OCI-LY1 (cell line): Measurements from ENCODE around the gene TMEM132C.

Experiments used
- H2AFZ ChIP-seq: fragments of 200-600 bp; sonication (generic), shearing (Covaris generic); 2 replicates; pipeline ENCODE4 v1.6.0; 2014; ENCODE audit warnings: antibody characterized with exemption, mild to moderate bottlenecking, low read length
- H3F3A ChIP-seq: fragments of 200-600 bp; sonication (generic), shearing (Covaris generic); 2 replicates; pipeline ENCODE4 v1.6.0; 2014; ENCODE audit warnings: mild to moderate bottlenecking, antibody characterized with exemption, low read length, moderate library complexity; ENCODE audit not compliant: insufficient read depth
- H3K27ac ChIP-seq: fragments of 200-600 bp; sonication (generic); 2 replicates; pipeline ENCODE4 v1.5.1; 2014; ENCODE audit warnings: low read length, mixed run types, mild to moderate bottlenecking, low read depth; ENCODE audit not compliant: poor library complexity, severe bottlenecking
- H3K27me3 ChIP-seq: fragments of 200-600 bp; sonication (generic); 2 replicates; pipeline ENCODE4 v1.6.0; 2014; ENCODE audit warnings: antibody characterized with exemption, mild to moderate bottlenecking, low read length, moderate library complexity; ENCODE audit not compliant: insufficient read depth
- H3K36me3 ChIP-seq: fragments of 200-600 bp; sonication (generic); 2 replicates; pipeline ENCODE4 v1.6.1; 2014; ENCODE audit warnings: mild to moderate bottlenecking, antibody characterized with exemption, low read length, moderate library complexity, mixed read lengths; ENCODE audit not compliant: insufficient read depth
- H3K4me1 ChIP-seq: fragments of 200-600 bp; sonication (generic); 2 replicates; pipeline ENCODE4 v1.5.1; 2014; ENCODE audit warnings: mild to moderate bottlenecking, low read length, moderate library complexity; ENCODE audit not compliant: insufficient read depth, severe bottlenecking
- H3K4me2 ChIP-seq: fragments of 200-600 bp; sonication (generic), shearing (Covaris generic); 2 replicates; pipeline ENCODE4 v1.6.1; 2014; ENCODE audit warnings: low read length
- H3K4me3 ChIP-seq: fragments of 200-600 bp; sonication (generic); 2 replicates; pipeline ENCODE4 v1.5.1; 2014; ENCODE audit warnings: low read length, low read depth, mild to moderate bottlenecking, mixed read lengths; ENCODE audit not compliant: poor library complexity, severe bottlenecking
- H3K79me2 ChIP-seq: fragments of 200-600 bp; shearing (Covaris generic); 2 replicates; pipeline ENCODE4 v1.6.1; 2016; ENCODE audit warnings: mixed run types, low read length, mixed read lengths; ENCODE audit not compliant: insufficient read depth
- H3K9ac ChIP-seq: fragments of 200-600 bp; sonication (generic), shearing (Covaris generic); 2 replicates; pipeline ENCODE4 v1.6.1; 2014; ENCODE audit warnings: mild to moderate bottlenecking, low read length, mixed read lengths
- H3K9me2 ChIP-seq: fragments of 200-600 bp; sonication (generic), shearing (Covaris generic); 2 replicates; pipeline ENCODE4 v1.6.1; 2014; ENCODE audit warnings: low read depth, mild to moderate bottlenecking, low read length, mixed read lengths
- H3K9me3 ChIP-seq: fragments of 200-600 bp; shearing (Covaris generic); 2 replicates; pipeline ENCODE4 v1.6.1; 2014; ENCODE audit warnings: low read length, mixed read lengths
- H4K20me1 ChIP-seq: fragments of 200-600 bp; sonication (generic), shearing (Covaris generic); 2 replicates; pipeline ENCODE4 v1.6.0; 2016; ENCODE audit warnings: mild to moderate bottlenecking, low read length; ENCODE audit not compliant: insufficient read depth
- EZH2 ChIP-seq: fragments of 200-600 bp; sonication (generic), shearing (Covaris generic); IDR thresholded peaks from 2 replicates; pipeline ENCODE4 v1.8.0; 2017; ENCODE audit warnings: borderline replicate concordance, mixed run types, mild to moderate bottlenecking, antibody characterized with exemption, low read length, moderate library complexity, mixed read lengths
- TF ChIP-seq, protein P1 (sequence below): fragments of 200-600 bp; sonication (generic), shearing (Covaris generic); IDR thresholded peaks from 2 replicates; pipeline ENCODE4 v1.5.1; 2017; ENCODE audit warnings: mild to moderate bottlenecking, antibody characterized with exemption, low read length, moderate library complexity, mixed read lengths

Gene TMEM132C

DNA sequence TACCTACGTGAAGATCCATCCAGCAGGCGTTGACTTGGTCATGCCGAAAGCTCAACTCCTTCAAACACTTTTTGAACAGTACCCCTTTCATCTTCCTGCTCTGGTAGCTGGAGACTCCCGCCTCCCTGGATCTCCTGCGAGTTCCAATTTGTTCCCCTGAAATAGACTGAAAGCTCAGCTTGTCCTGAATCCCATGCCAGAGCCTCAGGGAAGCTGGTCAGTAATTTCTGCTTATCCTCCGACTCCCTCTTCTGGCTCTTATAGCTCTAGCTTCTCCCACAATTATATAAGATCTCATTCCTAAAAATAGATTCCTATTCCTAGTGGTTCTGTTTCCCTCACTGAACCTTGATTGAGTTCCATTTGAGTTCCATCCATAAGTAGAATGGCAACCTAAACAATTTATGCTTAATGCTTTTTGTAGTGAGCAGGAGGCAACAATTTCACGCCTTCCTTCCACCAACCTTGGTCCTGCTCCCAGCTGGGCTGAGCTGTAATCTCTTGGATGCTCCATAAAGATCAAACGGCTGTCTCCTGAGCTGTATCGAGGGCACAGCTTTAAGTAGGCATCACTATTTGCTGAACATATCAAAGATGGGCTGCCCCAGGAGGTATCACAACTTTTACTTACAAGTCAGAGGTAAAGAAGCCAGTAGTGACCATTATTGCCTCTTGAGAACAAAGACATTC, 8.0 kb upstream of the TMEM132C start:
- Histone ChIP-seq H3K27me3 (no peaks in the 10 kb centered on the region), H4K20me1 (no peaks in the 10 kb centered on the region), H3K9me2 (no peaks in the 10 kb centered on the region), H3F3A (no peaks in the 10 kb centered on the region), H3K9me3 (no peaks in the 10 kb centered on the region), H3K79me2 (no peaks in the 10 kb centered on the region), H3K4me1 (no peaks in the 10 kb centered on the region), H3K4me2 (no peak overlapping the region), H2AFZ (no peak overlapping the region), H3K27ac (no peak overlapping the region), H3K36me3 (no peaks in the 10 kb centered on the region), H3K9ac (no peak overlapping the region), H3K4me3 (no peak overlapping the region)
- no peak for TF ChIP-seq EZH2
- TF ChIP-seq, protein P1, sequence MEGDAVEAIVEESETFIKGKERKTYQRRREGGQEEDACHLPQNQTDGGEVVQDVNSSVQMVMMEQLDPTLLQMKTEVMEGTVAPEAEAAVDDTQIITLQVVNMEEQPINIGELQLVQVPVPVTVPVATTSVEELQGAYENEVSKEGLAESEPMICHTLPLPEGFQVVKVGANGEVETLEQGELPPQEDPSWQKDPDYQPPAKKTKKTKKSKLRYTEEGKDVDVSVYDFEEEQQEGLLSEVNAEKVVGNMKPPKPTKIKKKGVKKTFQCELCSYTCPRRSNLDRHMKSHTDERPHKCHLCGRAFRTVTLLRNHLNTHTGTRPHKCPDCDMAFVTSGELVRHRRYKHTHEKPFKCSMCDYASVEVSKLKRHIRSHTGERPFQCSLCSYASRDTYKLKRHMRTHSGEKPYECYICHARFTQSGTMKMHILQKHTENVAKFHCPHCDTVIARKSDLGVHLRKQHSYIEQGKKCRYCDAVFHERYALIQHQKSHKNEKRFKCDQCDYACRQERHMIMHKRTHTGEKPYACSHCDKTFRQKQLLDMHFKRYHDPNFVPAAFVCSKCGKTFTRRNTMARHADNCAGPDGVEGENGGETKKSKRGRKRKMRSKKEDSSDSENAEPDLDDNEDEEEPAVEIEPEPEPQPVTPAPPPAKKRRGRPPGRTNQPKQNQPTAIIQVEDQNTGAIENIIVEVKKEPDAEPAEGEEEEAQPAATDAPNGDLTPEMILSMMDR, result no peak

DNA sequence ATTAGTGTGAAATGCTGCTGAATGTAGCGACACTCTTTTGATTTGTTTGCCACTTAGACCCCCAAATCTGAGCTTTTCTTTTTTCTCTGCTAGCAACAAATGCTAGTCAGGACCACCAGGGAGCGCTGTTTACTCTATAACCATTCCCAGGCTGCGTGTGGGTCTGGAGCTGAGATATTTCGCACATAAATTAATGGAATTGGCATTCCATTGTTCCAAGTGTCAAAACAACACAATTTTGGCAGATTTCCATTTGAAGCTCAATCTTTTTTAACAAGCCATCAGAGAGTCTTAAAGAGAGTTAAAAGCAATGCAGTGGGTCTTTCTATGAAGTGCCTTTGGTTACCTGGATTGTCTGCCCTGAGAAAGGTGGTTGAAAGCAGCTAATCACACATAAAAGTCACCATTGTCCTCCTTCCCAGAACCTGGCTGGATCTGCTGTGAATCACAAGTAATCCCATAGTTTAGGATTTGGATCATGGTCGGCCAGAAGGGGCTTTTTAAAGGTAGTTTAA, 7.4 kb upstream of the TMEM132C start:
- no peak for TF ChIP-seq EZH2
- TF ChIP-seq, protein P1, result peak; percentile 86
- no peaks in the 10 kb centered on the region for H3K27me3 ChIP-seq

DNA sequence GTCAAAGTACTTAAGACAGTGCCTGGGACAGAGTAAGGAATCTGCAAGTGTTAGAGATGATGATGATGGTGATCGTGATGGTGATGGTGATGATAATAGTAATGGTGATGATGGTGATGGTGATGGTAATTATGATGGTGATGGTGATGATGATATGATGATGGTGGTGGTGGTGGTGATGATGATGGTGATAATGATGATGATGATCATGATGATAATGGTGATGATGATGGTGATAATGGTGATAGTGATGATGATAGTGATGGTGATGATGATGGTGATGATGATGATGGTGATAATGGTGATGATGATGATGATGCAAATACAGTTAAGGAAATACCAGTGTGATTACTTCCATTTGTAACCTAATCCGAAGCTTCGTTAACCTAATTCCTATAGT, 5.2 kb upstream of the TMEM132C start:
- no peaks in the 10 kb centered on the region for H3K9me2 ChIP-seq
- H2AFZ ChIP-seq, result no peak overlapping the region
- no peak overlapping the region for H3K4me2 ChIP-seq
- no peaks in the 10 kb centered on the region for H4K20me1 ChIP-seq
- no peaks in the 10 kb centered on the region for H3K9me3 ChIP-seq
- H3K36me3 ChIP-seq, result no peaks in the 10 kb centered on the region
- no peak overlapping the region for H3K4me3 ChIP-seq
- no peaks in the 10 kb centered on the region for H3K4me1 ChIP-seq
- no peaks in the 10 kb centered on the region for H3K27me3 ChIP-seq
- H3F3A ChIP-seq, result no peaks in the 10 kb centered on the region
- H3K79me2 ChIP-seq, result no peaks in the 10 kb centered on the region
- no peak for TF ChIP-seq EZH2
- TF ChIP-seq, protein P1, result no peak
- no peak overlapping the region for H3K9ac ChIP-seq
- no peak overlapping the region for H3K27ac ChIP-seq

More for the DNA sequence above, 7.4 kb upstream of the TMEM132C start:
- H3K4me2 ChIP-seq, result no peak overlapping the region
- no peak overlapping the region for H3K9ac ChIP-seq
- H3K36me3 ChIP-seq, result no peaks in the 10 kb centered on the region
- H2AFZ ChIP-seq, result no peak overlapping the region
- H3K27ac ChIP-seq, result no peak overlapping the region
- no peak overlapping the region for H3K4me3 ChIP-seq
- H3K9me2 ChIP-seq, result no peaks in the 10 kb centered on the region
- H3K79me2 ChIP-seq, result no peaks in the 10 kb centered on the region
- no peaks in the 10 kb centered on the region for H3F3A ChIP-seq
- H3K4me1 ChIP-seq, result no peaks in the 10 kb centered on the region
- no peaks in the 10 kb centered on the region for H3K9me3 ChIP-seq
- no peaks in the 10 kb centered on the region for H4K20me1 ChIP-seq
